ENCODE data around the gene PAM. TPM values are rescaled to one million over a fixed set of nuclear protein-coding genes. Genes with fewer than 3 reads are reported as not detected.
"Not testable (repeated sequence)": the region's sequence is repeated elsewhere in the genome, so short reads cannot be mapped to it uniquely, and the experiment has no call there.

The PAM gene
- total RNA-seq, 3 donors from 2014 or later = 159 to 227 (median 193) TPM

- Histone ChIP-seq H3K27me3 (no peaks in the 10 kb centered on the region), H3K36me3 (no peaks in the 10 kb centered on the region), H3K4me3 (no peak overlapping the region), H3K9me3 (no peaks in the 10 kb centered on the region), H3K27ac (peak overlapping the region in 1 of 2 donors; percentile 32), H3K4me1 (no peaks in the 10 kb centered on the region)
- intact Hi-C loops (cut with DNase I; ENCODE audit: low total_unique reads) = no loop called here
- no peak for TF ChIP-seq POLR2A (IDR thresholded peaks at IDR 0.05)
- no peak for TF ChIP-seq POLR2AphosphoS5 (IDR thresholded peaks at IDR 0.05)
- TF ChIP-seq CTCF (IDR thresholded peaks at IDR 0.05) = no peak
- DNase-seq (ENCODE audit: low spot score in 2 of 2) = no peak
These were observed 4.8 kb upstream of the PAM start for GRCh38 chr5:102750151-102750834.

- H3K4me3 ChIP-seq; H3K4me1 ChIP-seq; H3K9me3 ChIP-seq; H3K27me3 ChIP-seq; DNase-seq (ENCODE audit: low spot score in 2 of 2); H3K36me3 ChIP-seq; H3K27ac ChIP-seq: not testable (repeated sequence)
- intact Hi-C loops (cut with DNase I; ENCODE audit: low total_unique reads) = loop anchor here (1.0 kb wide), 1 partner anchor 10 kb away; no protein-coding TSS in a partner anchor
These were observed 3.2 kb upstream of the PAM start for GRCh38 chr5:102751903-102752376.

GRCh38 chr5:102753889-102754766 is 977 bp upstream of the PAM start:
- TF ChIP-seq CTCF (IDR thresholded peaks at IDR 0.05) (no peak), POLR2AphosphoS5 (IDR thresholded peaks at IDR 0.05) (no peak), POLR2A (IDR thresholded peaks at IDR 0.05) (no peak)
- Histone ChIP-seq H3K9me3 (no peaks in the 10 kb centered on the region), H3K27ac (peak overlapping the region; percentile 86 to 92), H3K4me1 (peaks cover 0 to 4% of the 10 kb centered on the region in 2 donors), H3K4me3 (peak overlapping the region; percentile 82 to 88 (median 82)), H3K36me3 (no peaks in the 10 kb centered on the region), H3K27me3 (no peaks in the 10 kb centered on the region)
- DNase-seq (ENCODE audit: low spot score in 2 of 2) = peak in 1 of 2 donors; percentile 51
- intact Hi-C loops (cut with DNase I; ENCODE audit: low total_unique reads) = no loop called here

- no peaks in the 10 kb centered on the region for H3K36me3 ChIP-seq
- TF ChIP-seq CTCF (IDR thresholded peaks at IDR 0.05) = peak in 1 of 3 donors; percentile 34
- no peak for TF ChIP-seq POLR2A (IDR thresholded peaks at IDR 0.05)
- peak; percentile 11 to 83 (median 45) for TF ChIP-seq POLR2AphosphoS5 (IDR thresholded peaks at IDR 0.05)
- H3K27me3 ChIP-seq = no peaks in the 10 kb centered on the region
- H3K4me1 ChIP-seq = peaks cover 0 to 4% of the 10 kb centered on the region in 2 donors
- no peaks in the 10 kb centered on the region for H3K9me3 ChIP-seq
- intact Hi-C loops (cut with DNase I; ENCODE audit: low total_unique reads) = no loop called here
- peak overlapping the region; percentile 86 to 92 for H3K27ac ChIP-seq
- peak; percentile 54 to 77 for DNase-seq (ENCODE audit: low spot score in 2 of 2)
- H3K4me3 ChIP-seq = peak overlapping the region; percentile 82 to 88 (median 82)
These were observed 724 bp downstream of the PAM start for GRCh38 chr5:102755686-102756371.

- H3K4me3 ChIP-seq = no peak overlapping the region
- DNase-seq (ENCODE audit: low spot score in 2 of 2) = no peak
- H3K9me3 ChIP-seq = no peaks in the 10 kb centered on the region
- no peak overlapping the region for H3K27ac ChIP-seq
- H3K36me3 ChIP-seq = no peaks in the 10 kb centered on the region
- intact Hi-C loops (cut with DNase I; ENCODE audit: low total_unique reads) = no loop called here
- peaks cover 0 to 13% of the 10 kb centered on the region in 2 donors for H3K4me1 ChIP-seq
- TF ChIP-seq CTCF (IDR thresholded peaks at IDR 0.05) (no peak), POLR2AphosphoS5 (IDR thresholded peaks at IDR 0.05) (no peak), POLR2A (IDR thresholded peaks at IDR 0.05) (no peak)
- H3K27me3 ChIP-seq = no peaks in the 10 kb centered on the region
These were observed 3.5 kb downstream of the PAM start for GRCh38 chr5:102758576-102758975.

All from breast epithelium (tissue), 4 donors.